Neural cell (in vitro differentiated cells): ENCODE results near the gene MAP2. TPM values are rescaled to one million over a fixed set of nuclear protein-coding genes. Genes with fewer than 3 reads are reported as not detected.

Source experiments
- H2AFZ ChIP-seq: fragments of 200-600, 300-800 bp; sonication (generic), shearing (Covaris generic); 2 replicates; pipeline ENCODE4 v1.6.0; 2014; ENCODE audit warnings: low read depth, mild to moderate bottlenecking, antibody characterized with exemption, low read length, moderate library complexity
- H3F3A ChIP-seq: fragments of 200-600 bp; shearing (Covaris generic); 2 replicates; pipeline ENCODE4 v1.6.1; 2016; ENCODE audit warnings: mild to moderate bottlenecking, moderate library complexity, mixed read lengths, antibody characterized with exemption, low read length; ENCODE audit not compliant: insufficient read depth, poor library complexity, severe bottlenecking
- H3K27ac ChIP-seq: fragments of 200-600, 300-800 bp; sonication (generic), shearing (Covaris generic); 2 replicates; pipeline ENCODE4 v1.5.1; 2014; ENCODE audit warnings: mild to moderate bottlenecking, low read length, moderate library complexity
- H3K27me3 ChIP-seq: fragments of 300-800, 200-600 bp; sonication (generic), shearing (Covaris generic); 2 replicates; pipeline ENCODE4 v1.6.0; 2014; ENCODE audit warnings: mild to moderate bottlenecking, low read depth, low read length, moderate library complexity; ENCODE audit not compliant: insufficient read depth
- H3K36me3 ChIP-seq: fragments of 300-800, 200-600 bp; sonication (generic), shearing (Covaris generic); 2 replicates; pipeline ENCODE4 v1.5.1; 2014; ENCODE audit warnings: mild to moderate bottlenecking, antibody characterized with exemption, low read length, moderate library complexity; ENCODE audit not compliant: insufficient read depth
- H3K4me2 ChIP-seq: fragments of 300-800, 200-600 bp; sonication (generic), shearing (Covaris generic); 2 replicates; pipeline ENCODE4 v1.6.0; 2014; ENCODE audit warnings: mild to moderate bottlenecking, low read length
- H3K4me3 ChIP-seq: fragments of 300-800, 200-600 bp; sonication (generic), shearing (Covaris generic); 2 replicates; pipeline ENCODE4 v1.5.1; 2014; ENCODE audit warnings: mild to moderate bottlenecking, low read length, moderate library complexity
- H3K79me2 ChIP-seq: fragments of 200-600 bp; shearing (Covaris generic); replicated peaks from 2 replicates; pipeline ENCODE4 v1.6.0; 2014; ENCODE audit warnings: mild to moderate bottlenecking, low read length, moderate library complexity; ENCODE audit not compliant: insufficient read depth
- H3K9ac ChIP-seq: fragments of 300-800, 200-600 bp; sonication (generic), shearing (Covaris generic); 2 replicates; pipeline ENCODE4 v1.6.1; 2016; ENCODE audit warnings: mild to moderate bottlenecking, low read length, mixed read lengths
- H3K9me2 ChIP-seq: fragments of 200-600 bp; shearing (Covaris generic); 2 replicates; pipeline ENCODE4 v1.6.1; 2016; ENCODE audit warnings: mild to moderate bottlenecking, low read length, mixed read lengths; ENCODE audit not compliant: insufficient read depth
- H3K9me3 ChIP-seq: fragments of 200-600, 300-800 bp; sonication (generic), shearing (Covaris generic); 2 replicates; pipeline ENCODE4 v1.6.1; 2016; ENCODE audit warnings: mild to moderate bottlenecking, mixed run types, low read length, moderate library complexity, mixed read lengths
- H4K20me1 ChIP-seq: fragments of 200-600 bp; shearing (Covaris generic); 2 replicates; pipeline ENCODE4 v1.6.1; 2016; ENCODE audit warnings: mild to moderate bottlenecking, mixed run types; ENCODE audit not compliant: insufficient read depth
- CTCF ChIP-seq: fragments of 450-650 bp; IDR thresholded peaks from 2 replicates; pipeline ENCODE4 v1.5.1; 2014; ENCODE audit warnings: antibody characterized with exemption, mild to moderate bottlenecking, moderate library complexity; ENCODE audit not compliant: poor library complexity, severe bottlenecking
- EP300 ChIP-seq: fragments of 450-650 bp; conservative IDR thresholded peaks from 2 replicates; pipeline ENCODE4 v1.6.1; 2014; ENCODE audit warnings: antibody characterized with exemption, mild to moderate bottlenecking, moderate library complexity; ENCODE audit not compliant: poor library complexity, severe bottlenecking
- EZH2 ChIP-seq: fragments of 200-600, 300-800 bp; shearing (Covaris generic), sonication (generic); IDR thresholded peaks from 2 replicates; pipeline ENCODE4 v1.6.1; 2014; ENCODE audit warnings: antibody characterized with exemption, low read length, borderline replicate concordance, mild to moderate bottlenecking; ENCODE audit not compliant: insufficient read depth, poor library complexity, severe bottlenecking
- MXI1 ChIP-seq: fragments of 450-650 bp; conservative IDR thresholded peaks from 2 replicates; pipeline ENCODE4 v1.6.1; 2014; ENCODE audit warnings: antibody characterized with exemption, mild to moderate bottlenecking; ENCODE audit not compliant: poor library complexity, severe bottlenecking
- POLR2AphosphoS5 ChIP-seq: IDR thresholded peaks from 2 replicates; pipeline ENCODE4 v1.6.1; 2012
- RAD21 ChIP-seq: fragments of 450-650 bp; conservative IDR thresholded peaks from 2 replicates; pipeline ENCODE4 v1.6.1; 2014; ENCODE audit warnings: antibody characterized with exemption, mild to moderate bottlenecking, moderate library complexity
- REST ChIP-seq: IDR thresholded peaks from 2 replicates; pipeline ENCODE4 v1.6.1; 2012; ENCODE audit warnings: borderline replicate concordance
- SMC3 ChIP-seq: fragments of 450-650 bp; conservative IDR thresholded peaks from 2 replicates; pipeline ENCODE4 v1.6.1; 2014; ENCODE audit warnings: antibody characterized with exemption, mild to moderate bottlenecking, moderate library complexity; ENCODE audit not compliant: poor library complexity
- TAF1 ChIP-seq: IDR thresholded peaks from 2 replicates; pipeline ENCODE4 v1.6.1; 2012; ENCODE audit warnings: low read depth
- polyA plus RNA-seq: library from polyadenylated mRNA; depleted of rRNA; stranded (reverse); fragments of >200 nt; gene quantifications from 2 replicates; pipeline ENCODE4 v1.2.3, GENCODE V29; 2014

Gene MAP2
- polyA plus RNA-seq, 1 donor from 2014 or later, result 450 TPM

- no peak overlapping the region for H3K4me2 ChIP-seq
- peaks cover 9% of the 10 kb centered on the region for H3K36me3 ChIP-seq
- peak overlapping the region; percentile 13 for H3K9ac ChIP-seq
- H3K27me3 ChIP-seq, result no peaks in the 10 kb centered on the region
- H2AFZ ChIP-seq, result no peak overlapping the region
- H3K9me3 ChIP-seq, result no peaks in the 10 kb centered on the region
- TF ChIP-seq MXI1 (no peak), RAD21 (peak; percentile 10), EP300 (peak; percentile 31), REST (peak; percentile 61), SMC3 (no peak), CTCF (no peak), EZH2 (no peak), TAF1 (no peak), POLR2AphosphoS5 (peak; percentile 71)
- H3K27ac ChIP-seq, result peak overlapping the region; percentile 48
- H3K9me2 ChIP-seq, result no peaks in the 10 kb centered on the region
- peak overlapping the region; percentile 41 for H3K4me3 ChIP-seq
- peaks cover 74% of the 10 kb centered on the region for H3K79me2 ChIP-seq
- H3F3A ChIP-seq, result no peaks in the 10 kb centered on the region
- peaks cover 30% of the 10 kb centered on the region for H4K20me1 ChIP-seq
Measured at GRCh38 chr2:209614690-209615369, 191.0 kb downstream of the MAP2 start.

GRCh38 chr2:209619782-209620181 lies 195.9 kb downstream of the MAP2 start:
- H3K79me2 ChIP-seq, result peaks cover 75% of the 10 kb centered on the region
- H3K9ac ChIP-seq, result no peak overlapping the region
- H3F3A ChIP-seq, result peaks cover 3% of the 10 kb centered on the region
- no peaks in the 10 kb centered on the region for H3K27me3 ChIP-seq
- TF ChIP-seq REST (no peak), MXI1 (no peak), EP300 (no peak), RAD21 (no peak), TAF1 (no peak), POLR2AphosphoS5 (no peak), SMC3 (no peak), EZH2 (no peak), CTCF (no peak)
- no peaks in the 10 kb centered on the region for H3K9me3 ChIP-seq
- no peaks in the 10 kb centered on the region for H3K9me2 ChIP-seq
- no peak overlapping the region for H3K4me3 ChIP-seq
- H4K20me1 ChIP-seq, result peaks cover 41% of the 10 kb centered on the region
- no peak overlapping the region for H3K4me2 ChIP-seq
- H3K27ac ChIP-seq, result no peak overlapping the region
- no peak overlapping the region for H2AFZ ChIP-seq
- H3K36me3 ChIP-seq, result peaks cover 5% of the 10 kb centered on the region
